SK-N-SH treated with all-trans-retinoic acid at 6 μM for 48 hours (cell line): Measurements from ENCODE around the gene KPRP.

Source experiments
- ARNTL ChIP-seq: fragments of 450-650 bp; formaldehyde crosslinking; IDR thresholded peaks from 2 replicates; pipeline ENCODE4 v1.5.0; 2020; ENCODE audit warnings: low read depth, mild to moderate bottlenecking, moderate library complexity, borderline replicate concordance
- CREB5 ChIP-seq: fragments of 250-450 bp; sonication (Bioruptor Pico); IDR thresholded peaks from 2 replicates; pipeline ENCODE4 v1.5.1; 2020; ENCODE audit warnings: low read depth, mild to moderate bottlenecking, moderate library complexity
- CSDC2 ChIP-seq: fragments of 250-450 bp; sonication (Bioruptor Pico); IDR thresholded peaks from 2 replicates; pipeline ENCODE4 v1.5.0; 2020; ENCODE audit warnings: mild to moderate bottlenecking, moderate library complexity
- CSRNP3 ChIP-seq: fragments of 250-450 bp; sonication (Bioruptor Pico); IDR thresholded peaks from 2 replicates; pipeline ENCODE4 v1.5.1; 2021; ENCODE audit warnings: mild to moderate bottlenecking, moderate library complexity
- GLIS3 ChIP-seq: fragments of 250-450 bp; sonication (Bioruptor Pico); IDR thresholded peaks from 2 replicates; pipeline ENCODE4 v1.5.0; 2020; ENCODE audit warnings: mild to moderate bottlenecking, moderate library complexity
- PATZ1 ChIP-seq: fragments of 250-450 bp; sonication (Bioruptor Pico); IDR thresholded peaks from 2 replicates; pipeline ENCODE4 v1.8.0; 2020; ENCODE audit warnings: mild to moderate bottlenecking, moderate library complexity, borderline replicate concordance
- PPARA ChIP-seq: fragments of 250-450 bp; sonication (Bioruptor Pico); IDR thresholded peaks from 2 replicates; pipeline ENCODE4 v1.5.0; 2020; ENCODE audit warnings: mild to moderate bottlenecking, borderline replicate concordance
- SNAI2 ChIP-seq: fragments of 250-450 bp; sonication (Bioruptor Pico); IDR thresholded peaks from 2 replicates; pipeline ENCODE4 v1.5.0; 2020; ENCODE audit warnings: mild to moderate bottlenecking, moderate library complexity
- TOX ChIP-seq: fragments of 250-450 bp; sonication (Bioruptor Pico); IDR thresholded peaks from 2 replicates; pipeline ENCODE4 v1.8.0; 2021; ENCODE audit warnings: mild to moderate bottlenecking, moderate library complexity, borderline replicate concordance
- TSHZ2 ChIP-seq: fragments of 250-450 bp; sonication (Bioruptor Pico); IDR thresholded peaks from 2 replicates; pipeline ENCODE4 v1.5.0; 2020; ENCODE audit warnings: mild to moderate bottlenecking, moderate library complexity
- ZFP30 ChIP-seq: fragments of 450-650 bp; formaldehyde crosslinking; IDR thresholded peaks from 2 replicates; pipeline ENCODE4 v1.5.0; 2022; ENCODE audit warnings: mild to moderate bottlenecking, moderate library complexity
- ZNF70 ChIP-seq: fragments of 450-650 bp; formaldehyde crosslinking; IDR thresholded peaks from 2 replicates; pipeline ENCODE4 v1.5.0; 2020; ENCODE audit warnings: mild to moderate bottlenecking, moderate library complexity
- ZNF8 ChIP-seq: fragments of 450-650 bp; formaldehyde crosslinking; IDR thresholded peaks from 2 replicates; pipeline ENCODE4 v1.5.0; 2020; ENCODE audit warnings: mild to moderate bottlenecking, moderate library complexity

GRCh38 chr1:152774875-152775274 lies 17.1 kb downstream of the KPRP start, which contains the start of gene LCE1F:
- TF ChIP-seq ARNTL (CRISPR knock-in tag) = no peak
- TF ChIP-seq GLIS3 (CRISPR knock-in tag) = no peak
- no peak for TF ChIP-seq TOX (CRISPR knock-in tag)
- TF ChIP-seq CREB5 (CRISPR knock-in tag) = no peak
- TF ChIP-seq TSHZ2 (CRISPR knock-in tag) = no peak
- no peak for TF ChIP-seq PATZ1 (CRISPR knock-in tag)
- no peak for TF ChIP-seq SNAI2 (CRISPR knock-in tag)
- TF ChIP-seq ZFP30 (CRISPR knock-in tag) = no peak
- no peak for TF ChIP-seq CSRNP3
- TF ChIP-seq ZNF70 (CRISPR knock-in tag) = no peak
- TF ChIP-seq ZNF8 (CRISPR knock-in tag) = no peak
- no peak for TF ChIP-seq PPARA (CRISPR knock-in tag)
- no peak for TF ChIP-seq CSDC2 (CRISPR knock-in tag)
